ENCODE data around the gene STX19.

STX19 gene

DNA sequence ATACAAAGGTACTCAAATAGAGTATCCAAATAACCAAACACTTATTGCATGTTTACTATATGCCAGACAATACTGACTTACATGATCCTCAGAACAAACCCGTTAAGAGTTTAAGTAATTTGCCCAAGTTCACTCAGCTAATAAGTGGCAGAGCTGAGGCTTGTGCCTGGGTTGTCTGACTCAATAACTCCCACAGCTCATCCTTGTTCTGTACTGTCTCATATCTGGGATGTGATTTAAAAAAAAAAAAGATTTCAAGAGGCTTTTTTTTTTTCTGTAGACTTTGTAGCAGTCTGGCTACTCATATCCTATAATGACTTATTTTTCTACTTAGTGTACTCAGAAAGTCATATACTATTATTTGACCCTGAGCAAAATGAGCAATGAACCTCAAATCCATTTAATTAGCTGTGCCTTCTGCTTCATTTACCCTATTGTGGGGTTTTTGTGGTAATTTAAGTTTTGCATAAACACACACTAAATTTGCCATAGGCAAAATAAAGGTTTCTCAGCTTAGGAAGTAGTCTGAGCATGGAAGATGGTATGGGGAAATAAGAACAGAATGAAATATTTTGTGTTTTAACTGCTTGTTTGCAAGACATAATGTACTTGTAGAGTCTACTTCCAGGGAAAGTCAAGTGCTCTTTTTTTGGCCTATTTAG, 37.6 kb upstream of the STX19 start:
- TF ChIP-seq CTCF (conservative IDR thresholded peaks at IDR 0.05; ENCODE audit: low read length): no peak
- H3K4me3 ChIP-seq (ENCODE audit: low read length): no peak overlapping the region
- no peak for DNase-seq (ENCODE audit: low read depth)

- no peak for DNase-seq (ENCODE audit: low read depth)
- no peak overlapping the region for H3K4me3 ChIP-seq (ENCODE audit: low read length)
- no peak for TF ChIP-seq CTCF (conservative IDR thresholded peaks at IDR 0.05; ENCODE audit: low read length)
Measured at GRCh38 chr3:94065122-94065521, 36.7 kb upstream of the STX19 start.

DNA sequence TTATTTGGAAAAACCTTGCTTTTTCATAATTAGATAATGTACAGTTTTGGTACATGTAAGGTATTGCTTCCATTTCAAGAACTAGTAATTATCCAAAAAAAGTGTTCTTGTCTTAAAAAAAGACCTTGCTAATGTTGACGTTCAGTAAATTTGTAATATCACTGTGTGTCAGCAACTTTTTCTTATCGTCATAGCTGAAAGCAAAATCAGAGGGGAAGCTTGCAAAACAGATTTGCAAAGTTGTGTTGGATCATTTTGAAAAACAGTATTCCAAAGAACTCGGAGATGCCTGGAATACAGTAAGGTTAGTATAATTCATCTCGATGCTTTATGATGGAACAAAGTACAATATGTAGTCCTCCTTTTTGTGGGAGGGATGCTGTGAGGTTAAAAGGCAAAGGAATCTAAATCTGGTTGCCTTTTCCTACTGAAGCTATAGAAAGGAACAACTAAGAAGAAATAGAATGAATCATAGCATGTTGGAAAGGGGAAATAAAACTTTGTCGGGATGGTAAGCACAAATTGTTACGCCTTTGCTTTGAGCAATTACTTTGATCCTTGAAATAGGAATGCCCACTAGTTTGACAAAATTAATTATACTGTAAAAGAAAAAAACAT, 36.0 kb upstream of the STX19 start:
- no peak for TF ChIP-seq CTCF (conservative IDR thresholded peaks at IDR 0.05; ENCODE audit: low read length)
- no peak overlapping the region; the same call in 1 of the 2 replicates for H3K4me3 ChIP-seq (ENCODE audit: low read length)
- DNase-seq (ENCODE audit: low read depth): no peak

DNA sequence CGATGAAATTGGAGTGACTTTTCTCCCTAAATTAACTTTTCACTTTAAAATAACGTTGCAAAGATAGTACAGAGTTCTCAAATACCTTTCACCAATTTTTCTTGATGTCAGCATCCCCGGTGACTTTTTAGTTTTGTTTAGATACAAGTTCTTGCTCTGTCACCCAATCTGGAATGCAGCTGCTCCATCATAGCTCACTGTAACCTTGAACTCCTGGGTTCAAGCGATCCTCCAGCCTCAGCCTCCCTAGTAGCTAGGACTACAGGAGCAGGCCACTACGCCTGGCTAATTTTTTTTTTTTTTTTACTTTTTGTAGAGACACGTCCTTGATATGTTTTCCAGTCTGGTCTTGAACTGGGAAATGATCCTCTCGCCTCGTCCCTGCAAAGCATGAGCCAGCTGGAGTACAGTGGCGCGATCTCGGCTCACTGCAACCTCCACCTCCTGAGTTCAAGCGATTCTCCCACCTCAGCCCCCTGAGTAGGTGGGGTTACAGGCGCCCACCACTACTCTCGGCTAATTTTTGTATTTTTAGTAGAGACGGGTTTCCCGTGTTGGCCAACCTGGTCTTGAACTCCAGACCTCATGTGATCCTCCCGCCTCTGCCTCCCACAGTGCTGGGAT, 35.2 kb upstream of the STX19 start:
- H3K4me3 ChIP-seq (ENCODE audit: low read length): peak overlapping the region; percentile 87
- DNase-seq (ENCODE audit: low read depth): peak; percentile 15
- no peak for TF ChIP-seq CTCF (conservative IDR thresholded peaks at IDR 0.05; ENCODE audit: low read length)

GRCh38 chr3:94062513-94063404, 34.4 kb upstream of the STX19 start, which contains the start of the genes DHFR2 and NSUN3:
Gene DHFR2 (minus strand): TSS chr3:94062916. CDS start chr3:94061511, 1,405 bp downstream.
Gene NSUN3 (plus strand): TSS chr3:94063061. CDS start chr3:94063127, 66 bp downstream.
- DNase-seq (ENCODE audit: low read depth): peak; percentile 98
- peak within 1 kb of the TSS; percentile 87 for H3K4me3 ChIP-seq (ENCODE audit: low read length)
- TF ChIP-seq CTCF (conservative IDR thresholded peaks at IDR 0.05; ENCODE audit: low read length): no peak

GRCh38 chr3:94061297-94061696, 32.9 kb upstream of the STX19 start:
- DNase-seq (ENCODE audit: low read depth): no peak
- H3K4me3 ChIP-seq (ENCODE audit: low read length): no peak overlapping the region
- TF ChIP-seq CTCF (conservative IDR thresholded peaks at IDR 0.05; ENCODE audit: low read length): no peak

Measured in AG10803 (cell line).